GM15510 (cell line): Measurements from ENCODE around the gene CALHM5.

Source experiments
- POLR2A ChIP-seq: IDR thresholded peaks from 3 replicates; pipeline ENCODE4 v1.6.1; 2011; ENCODE audit warnings: borderline replicate concordance; ENCODE audit not compliant: insufficient read length; ENCODE audit errors: extremely low read depth

Gene CALHM5

GRCh38 chr6:116511424-116512110 lies at the start of gene CALHM5:
TSS of gene CALHM5 (plus strand) at chr6:116511639. CDS start at chr6:116511697, 58 bp downstream.
- no peak for TF ChIP-seq POLR2A

GRCh38 chr6:116461932-116462885 lies 49.2 kb upstream of the CALHM5 start:
- TF ChIP-seq POLR2A = peak; percentile 32

- TF ChIP-seq POLR2A = no peak
Observed at GRCh38 chr6:116463301-116463700, 48.1 kb upstream of the CALHM5 start.

- TF ChIP-seq POLR2A = no peak
Observed at GRCh38 chr6:116465246-116465645, 46.2 kb upstream of the CALHM5 start.

- TF ChIP-seq POLR2A = no peak
Observed at GRCh38 chr6:116467096-116467495, 44.3 kb upstream of the CALHM5 start.

GRCh38 chr6:116467514-116467913 lies 43.9 kb upstream of the CALHM5 start:
- no peak for TF ChIP-seq POLR2A

- TF ChIP-seq POLR2A = no peak
Observed at GRCh38 chr6:116468293-116468692, 43.1 kb upstream of the CALHM5 start.

- TF ChIP-seq POLR2A = no peak
Observed at GRCh38 chr6:116471531-116471930, 39.9 kb upstream of the CALHM5 start.

GRCh38 chr6:116472706-116473105 lies 38.7 kb upstream of the CALHM5 start:
- TF ChIP-seq POLR2A = no peak

- TF ChIP-seq POLR2A = no peak
Observed at GRCh38 chr6:116475141-116475540, 36.3 kb upstream of the CALHM5 start.

GRCh38 chr6:116476002-116476678 lies 35.3 kb upstream of the CALHM5 start:
- TF ChIP-seq POLR2A = no peak

- no peak for TF ChIP-seq POLR2A
Observed at GRCh38 chr6:116482780-116483179, 28.7 kb upstream of the CALHM5 start.

GRCh38 chr6:116483616-116484015 lies 27.8 kb upstream of the CALHM5 start:
- TF ChIP-seq POLR2A = no peak

- TF ChIP-seq POLR2A = no peak
Observed at GRCh38 chr6:116485559-116486184, 25.8 kb upstream of the CALHM5 start.

- TF ChIP-seq POLR2A = no peak
Observed at GRCh38 chr6:116491610-116492330, 19.7 kb upstream of the CALHM5 start.
